Cardiac muscle cell (in vitro differentiated cells and primary cell): ENCODE results near the gene UBL3. TPM values are rescaled to one million over a fixed set of nuclear protein-coding genes. Genes with fewer than 3 reads are reported as not detected.

ENCODE experiments used
- DNase-seq, 2 donors: peaks; one replicate each; pipeline versions ENCODE4 v3.0.0 to v3.0.0-alpha.2; 2010 to 2017; ENCODE audit warnings: low read depth in 1 of 2, low spot score in 1 of 2
- H3K27ac ChIP-seq: fragments of 200-600 bp; sonication (generic); 2 replicates; pipeline ENCODE4 v1.5.1; 2016
- H3K27me3 ChIP-seq: fragments of 200-600 bp; sonication (generic); 2 replicates; pipeline ENCODE4 v1.6.0; 2016; ENCODE audit warnings: control low read depth
- H3K36me3 ChIP-seq: fragments of 200-600 bp; sonication (generic); 2 replicates; pipeline ENCODE4 v1.5.1; 2016; ENCODE audit warnings: control low read depth
- H3K4me1 ChIP-seq: fragments of 200-600 bp; sonication (generic); 2 replicates; pipeline ENCODE4 v1.8.1; 2017; ENCODE audit warnings: low read depth, mild to moderate bottlenecking, mixed run types
- H3K4me3 ChIP-seq: fragments of 200-600 bp; sonication (generic); 2 replicates; pipeline ENCODE4 v1.5.1; 2016; ENCODE audit warnings: mild to moderate bottlenecking
- H3K9me3 ChIP-seq: fragments of 200-600 bp; sonication (generic); 2 replicates; pipeline ENCODE4 v1.5.1; 2017; ENCODE audit warnings: low read depth, mild to moderate bottlenecking, control low read depth
- polyA plus RNA-seq: library from polyadenylated mRNA; unstranded; fragments of >200 nt; fragmentation: Nextera tagmentation; extraction: Ambion mirVana; gene quantifications from 2 replicates; pipeline ENCODE4 v1.2.1, GENCODE V29; 2016
- total RNA-seq: library from RNA; depleted of rRNA; stranded (reverse); fragments of >200 nt; gene quantifications from 2 replicates; pipeline ENCODE4 v1.2.3, GENCODE V29; 2016
- TF ChIP-seq, protein P1 (sequence below): IDR thresholded peaks from 2 replicates; pipeline ENCODE4 v1.5.1; 2012; ENCODE audit warnings: low read depth, mild to moderate bottlenecking, low read length

The UBL3 gene
- total and polyA plus RNA-seq, 2 experiments from 2014 or later, result 16.3 to 19.2 TPM

DNA sequence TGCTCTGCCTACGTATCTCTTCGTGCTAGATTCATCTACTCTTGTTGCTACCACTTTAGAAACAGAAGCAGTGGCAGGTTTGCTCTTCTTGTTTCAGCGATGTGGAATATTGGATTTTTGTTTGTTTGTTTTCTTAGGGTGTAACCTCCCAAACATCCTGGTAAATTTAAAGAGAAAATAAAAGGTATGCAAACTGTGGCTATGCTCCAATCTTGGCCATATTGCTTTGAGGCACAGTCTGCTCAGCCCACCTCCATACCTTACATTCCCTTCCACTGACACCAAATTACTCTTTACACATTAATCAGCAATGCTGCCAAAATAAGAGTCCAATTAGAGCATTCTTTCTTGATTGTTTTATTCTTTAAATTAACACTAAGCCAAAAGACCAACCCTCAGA lies 25.2 kb upstream of the UBL3 start:
- Histone ChIP-seq H3K9me3 (no peaks in the 10 kb centered on the region), H3K27me3 (no peaks in the 10 kb centered on the region), H3K27ac (no peak overlapping the region), H3K36me3 (no peaks in the 10 kb centered on the region), H3K4me3 (no peak overlapping the region), H3K4me1 (peaks cover 9% of the 10 kb centered on the region)
- no peak for DNase-seq
- TF ChIP-seq, protein P1, sequence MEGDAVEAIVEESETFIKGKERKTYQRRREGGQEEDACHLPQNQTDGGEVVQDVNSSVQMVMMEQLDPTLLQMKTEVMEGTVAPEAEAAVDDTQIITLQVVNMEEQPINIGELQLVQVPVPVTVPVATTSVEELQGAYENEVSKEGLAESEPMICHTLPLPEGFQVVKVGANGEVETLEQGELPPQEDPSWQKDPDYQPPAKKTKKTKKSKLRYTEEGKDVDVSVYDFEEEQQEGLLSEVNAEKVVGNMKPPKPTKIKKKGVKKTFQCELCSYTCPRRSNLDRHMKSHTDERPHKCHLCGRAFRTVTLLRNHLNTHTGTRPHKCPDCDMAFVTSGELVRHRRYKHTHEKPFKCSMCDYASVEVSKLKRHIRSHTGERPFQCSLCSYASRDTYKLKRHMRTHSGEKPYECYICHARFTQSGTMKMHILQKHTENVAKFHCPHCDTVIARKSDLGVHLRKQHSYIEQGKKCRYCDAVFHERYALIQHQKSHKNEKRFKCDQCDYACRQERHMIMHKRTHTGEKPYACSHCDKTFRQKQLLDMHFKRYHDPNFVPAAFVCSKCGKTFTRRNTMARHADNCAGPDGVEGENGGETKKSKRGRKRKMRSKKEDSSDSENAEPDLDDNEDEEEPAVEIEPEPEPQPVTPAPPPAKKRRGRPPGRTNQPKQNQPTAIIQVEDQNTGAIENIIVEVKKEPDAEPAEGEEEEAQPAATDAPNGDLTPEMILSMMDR, result no peak

DNA sequence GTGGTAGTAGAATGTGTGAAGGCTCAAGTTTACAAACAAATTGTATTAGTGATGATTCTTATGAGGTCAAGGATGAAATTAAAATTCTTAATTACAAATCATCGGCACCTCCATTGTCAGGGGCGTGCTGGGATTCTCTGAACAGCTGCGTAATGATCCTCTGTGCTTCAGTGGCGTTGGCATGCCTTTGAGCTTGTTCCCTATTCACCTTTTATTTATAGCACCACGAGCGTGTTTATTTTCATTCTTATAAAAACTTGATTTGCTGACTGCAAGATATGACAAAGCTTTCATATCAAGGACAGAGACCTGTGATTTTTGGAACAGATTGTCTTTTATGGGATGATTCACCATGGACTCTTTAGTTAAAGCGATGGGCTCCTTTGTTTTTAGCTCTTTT lies 18.2 kb upstream of the UBL3 start:
- TF ChIP-seq, protein P1, result no peak
- Histone ChIP-seq H3K4me1 (no peaks in the 10 kb centered on the region), H3K9me3 (no peaks in the 10 kb centered on the region), H3K27me3 (no peaks in the 10 kb centered on the region), H3K36me3 (no peaks in the 10 kb centered on the region), H3K4me3 (no peak overlapping the region), H3K27ac (no peak overlapping the region)
- no peak for DNase-seq

DNA sequence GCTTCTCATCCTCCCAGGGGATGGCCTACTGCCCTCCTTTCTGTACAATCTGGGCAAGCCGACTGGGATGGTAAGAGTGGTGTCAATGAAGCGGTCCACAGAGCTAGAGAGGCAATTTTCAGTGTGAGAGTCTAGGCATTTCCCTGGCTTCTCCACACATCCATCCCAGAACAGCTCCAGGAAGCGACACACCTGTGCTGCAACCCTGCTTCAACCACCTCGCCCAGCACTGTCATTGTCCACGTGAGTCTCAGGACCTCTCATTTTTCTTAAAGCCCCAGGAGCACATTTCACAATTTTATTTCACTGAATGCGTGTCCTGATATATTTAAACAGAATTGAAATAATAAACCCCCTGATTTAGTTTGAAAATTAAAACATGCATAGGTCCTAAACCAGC lies 15.5 kb upstream of the UBL3 start:
- TF ChIP-seq, protein P1, result no peak
- no peaks in the 10 kb centered on the region for H3K4me1 ChIP-seq
- no peak for DNase-seq

DNA sequence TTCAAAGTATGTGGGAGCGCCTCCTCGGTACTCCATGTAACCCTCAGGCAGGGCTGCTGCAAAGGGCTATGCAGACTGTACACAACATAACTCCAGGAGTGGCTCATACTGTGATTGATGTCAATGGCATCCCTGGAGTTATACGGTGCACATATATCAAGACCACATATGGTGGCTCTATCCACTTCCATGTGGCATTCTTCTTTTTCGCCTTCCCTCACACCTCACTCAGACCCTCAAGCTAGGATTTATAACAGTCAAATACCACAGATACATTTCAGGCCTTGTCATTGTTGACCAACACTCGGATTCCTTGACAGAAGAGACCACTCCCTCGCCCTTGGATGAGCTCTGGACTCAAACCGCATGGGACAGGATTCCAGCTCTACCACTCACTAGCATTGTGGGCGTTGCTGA lies 11.3 kb upstream of the UBL3 start:
- Histone ChIP-seq H3K4me3 (no peak overlapping the region), H3K27me3 (no peaks in the 10 kb centered on the region), H3K9me3 (no peaks in the 10 kb centered on the region), H3K36me3 (no peaks in the 10 kb centered on the region), H3K27ac (no peak overlapping the region), H3K4me1 (no peaks in the 10 kb centered on the region)
- TF ChIP-seq, protein P1, result no peak
- DNase-seq, result no peak

More for the DNA sequence above, 15.5 kb upstream of the UBL3 start:
- Histone ChIP-seq H3K9me3 (no peaks in the 10 kb centered on the region), H3K27me3 (no peaks in the 10 kb centered on the region), H3K4me3 (no peak overlapping the region), H3K36me3 (no peaks in the 10 kb centered on the region), H3K27ac (no peak overlapping the region)

DNA sequence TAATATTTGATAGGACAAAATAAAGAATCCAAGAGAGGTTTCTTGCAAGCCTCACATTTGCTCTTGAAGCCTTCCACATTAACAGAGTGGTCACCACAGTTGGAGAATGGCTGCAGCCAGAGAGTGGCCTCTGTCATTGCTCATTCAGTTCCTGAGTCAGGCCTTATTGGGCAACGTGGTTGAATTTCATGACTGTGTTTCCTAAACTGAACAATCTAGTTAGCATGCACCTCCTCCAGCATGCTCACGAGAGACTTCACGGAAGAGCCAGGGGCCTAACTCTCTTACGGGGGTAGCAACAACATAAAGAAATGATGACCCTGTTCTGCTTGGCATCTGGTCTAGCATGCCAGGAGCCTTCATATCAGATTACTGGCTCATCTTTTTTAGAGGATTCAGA lies 9.6 kb upstream of the UBL3 start:
- TF ChIP-seq, protein P1, result no peak
- Histone ChIP-seq H3K36me3 (no peaks in the 10 kb centered on the region), H3K4me1 (no peaks in the 10 kb centered on the region), H3K4me3 (no peak overlapping the region), H3K27ac (no peak overlapping the region), H3K27me3 (no peaks in the 10 kb centered on the region), H3K9me3 (no peaks in the 10 kb centered on the region)
- peak in 1 of 2 donors; percentile 52 for DNase-seq

DNA sequence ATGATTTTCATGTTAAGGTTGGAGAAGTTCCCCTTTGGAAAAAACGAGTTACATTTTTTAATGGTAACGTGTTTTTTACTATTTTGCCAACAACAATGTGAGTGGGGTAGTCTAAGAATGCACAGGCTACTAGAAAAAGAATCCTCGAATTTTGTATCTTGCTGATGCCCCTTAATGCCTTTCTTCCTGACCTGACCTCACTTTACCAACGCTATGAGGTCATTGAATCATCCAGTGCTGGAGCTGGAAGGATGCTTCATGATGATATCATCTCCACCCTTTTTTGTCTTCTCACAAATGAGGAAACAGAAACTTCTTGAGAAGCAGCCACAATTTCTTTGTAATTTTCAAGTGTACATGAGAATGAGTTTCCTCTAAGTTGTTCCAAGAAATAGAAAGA lies 8.2 kb upstream of the UBL3 start:
- Histone ChIP-seq H3K9me3 (no peaks in the 10 kb centered on the region), H3K27ac (no peak overlapping the region), H3K4me3 (no peak overlapping the region), H3K27me3 (no peaks in the 10 kb centered on the region), H3K36me3 (no peaks in the 10 kb centered on the region), H3K4me1 (no peaks in the 10 kb centered on the region)
- no peak for DNase-seq
- TF ChIP-seq, protein P1, result no peak
